Measurements from ENCODE around the gene RGS8. TPM values are rescaled to one million over a fixed set of nuclear protein-coding genes. Genes with fewer than 3 reads are reported as not detected.

RGS8 gene
- total RNA-seq, 1 donor from 2014 or later: 0.04 TPM

DNA sequence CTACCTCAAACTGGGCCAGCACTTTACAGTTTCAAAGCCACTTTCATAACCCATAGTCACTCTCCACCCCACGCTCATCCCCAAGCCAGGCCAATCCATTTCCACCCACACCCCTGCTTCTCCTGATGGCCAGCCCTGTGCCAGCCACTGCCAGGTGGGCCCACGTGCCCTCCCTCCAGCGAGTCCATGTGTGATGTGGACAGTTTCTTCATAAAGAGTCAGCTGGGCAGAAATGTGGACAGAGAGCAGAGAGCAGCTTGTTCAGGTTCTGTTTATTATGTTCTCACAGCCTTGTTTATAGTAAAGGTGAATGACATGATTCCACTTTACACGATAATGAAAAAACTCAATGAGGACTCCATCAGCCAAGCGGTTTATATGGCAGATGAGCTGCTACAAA lies 42.8 kb downstream of the RGS8 start:
- no peaks in the 10 kb centered on the region for H3K27me3 ChIP-seq (ENCODE audit: control insufficient read depth, insufficient read depth, low read length)
- H3K4me3 ChIP-seq (ENCODE audit: low read depth, low read length): no peak overlapping the region
- no peak for DNase-seq (ENCODE audit: low read depth)
- no peaks in the 10 kb centered on the region for H3K36me3 ChIP-seq (ENCODE audit: control insufficient read depth, insufficient read depth, low read length)
- no peak for TF ChIP-seq CTCF (IDR thresholded peaks at IDR 0.05; ENCODE audit: insufficient read depth, low read length, poor library complexity, severe bottlenecking)

GRCh38 chr1:182639330-182639729 lies 45.1 kb downstream of the RGS8 start:
- DNase-seq (ENCODE audit: low read depth): no peak
- H3K27me3 ChIP-seq (ENCODE audit: control insufficient read depth, insufficient read depth, low read length): no peaks in the 10 kb centered on the region
- H3K36me3 ChIP-seq (ENCODE audit: control insufficient read depth, insufficient read depth, low read length): no peaks in the 10 kb centered on the region
- H3K4me3 ChIP-seq (ENCODE audit: low read depth, low read length): no peak overlapping the region
- TF ChIP-seq CTCF (IDR thresholded peaks at IDR 0.05; ENCODE audit: insufficient read depth, low read length, poor library complexity, severe bottlenecking): no peak

GRCh38 chr1:182637769-182638168 lies 46.6 kb downstream of the RGS8 start:
- H3K36me3 ChIP-seq (ENCODE audit: control insufficient read depth, insufficient read depth, low read length): no peaks in the 10 kb centered on the region
- DNase-seq (ENCODE audit: low read depth): no peak
- no peaks in the 10 kb centered on the region for H3K27me3 ChIP-seq (ENCODE audit: control insufficient read depth, insufficient read depth, low read length)
- no peak for TF ChIP-seq CTCF (IDR thresholded peaks at IDR 0.05; ENCODE audit: insufficient read depth, low read length, poor library complexity, severe bottlenecking)
- no peak overlapping the region for H3K4me3 ChIP-seq (ENCODE audit: low read depth, low read length)

- TF ChIP-seq CTCF (IDR thresholded peaks at IDR 0.05; ENCODE audit: insufficient read depth, low read length, poor library complexity, severe bottlenecking): no peak
- no peak for DNase-seq (ENCODE audit: low read depth)
- Histone ChIP-seq H3K27me3 (ENCODE audit: control insufficient read depth, insufficient read depth, low read length) (no peaks in the 10 kb centered on the region), H3K36me3 (ENCODE audit: control insufficient read depth, insufficient read depth, low read length) (no peaks in the 10 kb centered on the region), H3K4me3 (ENCODE audit: low read depth, low read length) (no peak overlapping the region)
Measured at GRCh38 chr1:182635871-182636270, 48.5 kb downstream of the RGS8 start.

Other genes with a start within 250 kb of the RGS8 start
- not detected in 2 replicates for gene RGSL1, start 234.4 kb downstream of the RGS8 start, total RNA-seq
- 5.7 and 5.8 TPM in 2 replicates for gene RNASEL, start 95.3 kb downstream of the RGS8 start, total RNA-seq
- gene RGS16, start 80.2 kb downstream of the RGS8 start, total RNA-seq: 2.3 and 2.9 TPM in 2 replicates
- 2.0 and 2.3 TPM in 2 replicates for gene NPL, start 105.2 kb upstream of the RGS8 start, total RNA-seq
- gene DHX9, start 154.8 kb upstream of the RGS8 start, total RNA-seq: 116 and 118 TPM in 2 replicates